Activated CD4-positive, alpha-beta T cell treated with anti-CD3 and anti-CD28 coated beads, Interleukin-2, amount 10 ng/mL, durations not matched to agents 24 days and 14 days (primary cell): ENCODE data around the gene RSBN1L. TPM values are rescaled to one million over a fixed set of nuclear protein-coding genes. Genes with fewer than 3 reads are reported as not detected.
"Not testable (repeated sequence)": the region's sequence is repeated elsewhere in the genome, so short reads cannot be mapped to it uniquely, and the experiment has no call there.

Experiments used
- DNase-seq: peaks from one replicate; pipeline ENCODE4 v3.0.0; 2022
- H3K27ac Mint-ChIP-seq: one replicate; pipeline ENCODE4 v1.8.0; 2022; ENCODE audit warnings: mild to moderate bottlenecking, mixed read lengths
- H3K27me3 Mint-ChIP-seq: one replicate; pipeline ENCODE4 v1.8.0; 2022; ENCODE audit warnings: mixed read lengths
- H3K36me3 Mint-ChIP-seq: one replicate; pipeline ENCODE4 v1.8.0; 2022; ENCODE audit warnings: low read depth, mild to moderate bottlenecking, mixed read lengths
- H3K4me1 Mint-ChIP-seq: one replicate; pipeline ENCODE4 v1.8.0; 2021; ENCODE audit warnings: mixed read lengths
- H3K4me3 Mint-ChIP-seq: one replicate; pipeline ENCODE4 v1.8.0; 2022; ENCODE audit warnings: mild to moderate bottlenecking, moderate library complexity, mixed read lengths
- H3K9me3 Mint-ChIP-seq: one replicate; pipeline ENCODE4 v1.8.0; 2021; ENCODE audit warnings: mixed read lengths
- intact Hi-C: fragments of 100-400 bp; cut with micrococcal nuclease; formaldehyde crosslinking; loops from one replicate; pipeline ENCODE4 v1.15.1; 2023
- total RNA-seq: library from RNA; stranded (reverse); gene quantifications from 2 replicates; pipeline ENCODE4 v1.2.3, GENCODE V29; 2022

The RSBN1L gene
- total RNA-seq, 1 donor from 2014 or later, result 31.3 TPM

DNA sequence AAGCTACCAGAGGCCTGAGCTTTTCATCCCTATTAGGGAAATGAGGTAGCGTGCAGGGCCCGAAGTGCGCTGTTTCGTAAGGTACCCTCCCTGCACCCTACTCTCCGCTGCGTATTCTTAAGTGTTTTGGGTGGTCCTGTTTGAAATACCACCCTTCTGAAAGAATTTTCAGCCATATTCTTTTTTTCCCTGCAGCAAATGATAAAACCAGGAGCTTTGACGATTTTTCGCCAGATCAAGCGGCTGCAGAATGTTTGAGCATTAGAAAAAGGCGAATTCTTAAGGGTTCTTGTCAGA, 1.2 kb downstream of the RSBN1L start:
- peaks cover 37% of the 10 kb centered on the region for H3K4me1 Mint-ChIP-seq
- H3K27me3 Mint-ChIP-seq, result no peaks in the 10 kb centered on the region
- H3K27ac Mint-ChIP-seq, result peak overlapping the region; percentile 84
- peak overlapping the region; percentile 93 for H3K4me3 Mint-ChIP-seq
- DNase-seq, result no peak
- H3K36me3 Mint-ChIP-seq, result peaks cover 28% of the 10 kb centered on the region
- intact Hi-C loops, result loop anchor here (1.0 kb wide), 1 partner anchor 62 kb away; no protein-coding TSS in a partner anchor
- no peaks in the 10 kb centered on the region for H3K9me3 Mint-ChIP-seq

DNA sequence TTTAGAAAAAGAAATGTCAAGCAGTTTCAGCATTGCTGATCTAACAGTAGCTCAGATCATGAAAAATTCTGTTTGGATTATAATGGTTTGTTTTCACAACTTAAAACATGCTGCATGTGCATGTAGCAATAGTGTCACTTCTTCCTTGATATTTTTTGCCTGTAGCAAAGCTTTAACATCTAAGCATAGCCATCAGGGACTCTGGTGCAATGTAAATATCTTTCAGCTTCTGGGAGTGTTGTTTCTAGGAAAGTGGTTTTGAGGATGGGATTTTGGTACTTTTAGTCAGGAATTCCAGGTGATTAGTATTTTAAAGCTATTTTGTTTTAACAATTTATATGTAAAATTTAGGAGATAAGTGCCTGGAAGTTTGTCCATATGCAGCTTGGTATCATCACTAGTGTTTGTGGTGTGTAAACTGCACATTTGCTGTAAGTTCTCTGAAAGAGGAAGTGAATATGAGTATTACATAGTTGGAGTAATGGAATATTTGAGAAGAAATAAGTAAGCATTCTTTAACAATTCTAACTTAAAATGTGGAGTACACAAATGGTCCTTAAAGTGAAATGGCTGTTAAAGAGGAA, 1.9 kb downstream of the RSBN1L start:
- Mint-ChIP-seq H3K27me3 (no peaks in the 10 kb centered on the region), H3K4me3 (peak overlapping the region; percentile 93), H3K9me3 (no peaks in the 10 kb centered on the region), H3K4me1 (peaks cover 40% of the 10 kb centered on the region), H3K36me3 (peaks cover 28% of the 10 kb centered on the region), H3K27ac (peak overlapping the region; percentile 84)
- no peak for DNase-seq
- intact Hi-C loops, result no loop called here

- Mint-ChIP-seq H3K36me3 (peaks cover 26% of the 10 kb centered on the region), H3K4me1 (peaks cover 37% of the 10 kb centered on the region), H3K4me3 (peak overlapping the region; percentile 93), H3K27ac (no peak overlapping the region), H3K9me3 (no peaks in the 10 kb centered on the region), H3K27me3 (no peaks in the 10 kb centered on the region)
- intact Hi-C loops, result no loop called here
- no peak for DNase-seq
Observed at GRCh38 chr7:77699056-77699455, 2.8 kb downstream of the RSBN1L start.

GRCh38 chr7:77702513-77702912, 6.3 kb downstream of the RSBN1L start:
- DNase-seq, result no peak
- Mint-ChIP-seq H3K27me3 (no peaks in the 10 kb centered on the region), H3K36me3 (peaks cover 25% of the 10 kb centered on the region), H3K4me3 (no peak overlapping the region), H3K4me1 (peaks cover 31% of the 10 kb centered on the region), H3K27ac (peak overlapping the region; percentile 6), H3K9me3 (no peaks in the 10 kb centered on the region)
- intact Hi-C loops, result no loop called here

- H3K27ac Mint-ChIP-seq, result no peak overlapping the region
- DNase-seq, result no peak
- intact Hi-C loops, result no loop called here
- peaks cover 32% of the 10 kb centered on the region for H3K4me1 Mint-ChIP-seq
- H3K27me3 Mint-ChIP-seq, result no peaks in the 10 kb centered on the region
- peaks cover 26% of the 10 kb centered on the region for H3K36me3 Mint-ChIP-seq
- no peaks in the 10 kb centered on the region for H3K9me3 Mint-ChIP-seq
- H3K4me3 Mint-ChIP-seq, result no peak overlapping the region
Observed at GRCh38 chr7:77702968-77703472, 6.8 kb downstream of the RSBN1L start.

DNA sequence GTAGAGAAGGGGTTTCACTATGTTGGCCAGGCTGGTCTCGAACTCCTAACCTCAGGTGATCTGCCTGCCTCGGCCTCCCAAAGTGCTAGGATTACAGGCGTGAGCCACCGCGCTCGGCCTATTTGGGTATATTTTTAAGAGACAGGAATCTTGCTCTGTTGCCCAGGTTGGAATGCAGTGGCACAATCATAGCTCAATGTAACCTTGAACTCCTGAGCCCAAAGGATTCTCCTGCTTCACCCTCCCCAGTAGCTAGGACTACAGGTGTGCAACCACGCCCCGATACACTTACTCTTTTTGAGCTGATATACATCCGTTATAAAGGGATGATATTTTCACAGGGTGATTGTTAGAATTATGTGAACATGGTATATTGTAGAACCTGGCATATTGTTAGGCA, 7.4 kb downstream of the RSBN1L start:
- H3K9me3 Mint-ChIP-seq, H3K27ac Mint-ChIP-seq, intact Hi-C loops, H3K4me3 Mint-ChIP-seq, H3K27me3 Mint-ChIP-seq, DNase-seq: not testable (repeated sequence)
- H3K4me1 Mint-ChIP-seq, result peaks cover 32% of the 10 kb centered on the region
- H3K36me3 Mint-ChIP-seq, result peaks cover 28% of the 10 kb centered on the region

GRCh38 chr7:77707504-77707992, 11.3 kb downstream of the RSBN1L start:
- Mint-ChIP-seq H3K27ac (no peak overlapping the region), H3K9me3 (no peaks in the 10 kb centered on the region), H3K36me3 (peaks cover 21% of the 10 kb centered on the region), H3K27me3 (no peaks in the 10 kb centered on the region), H3K4me3 (no peak overlapping the region), H3K4me1 (peaks cover 22% of the 10 kb centered on the region)
- intact Hi-C loops, result no loop called here
- DNase-seq, result no peak

- H3K27ac Mint-ChIP-seq, result no peak overlapping the region
- H3K36me3 Mint-ChIP-seq, result peaks cover 23% of the 10 kb centered on the region
- H3K9me3 Mint-ChIP-seq, result no peaks in the 10 kb centered on the region
- peaks cover 19% of the 10 kb centered on the region for H3K4me1 Mint-ChIP-seq
- intact Hi-C loops, result no loop called here
- H3K27me3 Mint-ChIP-seq, result no peaks in the 10 kb centered on the region
- DNase-seq, result no peak
- H3K4me3 Mint-ChIP-seq, result no peak overlapping the region
Observed at GRCh38 chr7:77710067-77710466, 13.8 kb downstream of the RSBN1L start.

DNA sequence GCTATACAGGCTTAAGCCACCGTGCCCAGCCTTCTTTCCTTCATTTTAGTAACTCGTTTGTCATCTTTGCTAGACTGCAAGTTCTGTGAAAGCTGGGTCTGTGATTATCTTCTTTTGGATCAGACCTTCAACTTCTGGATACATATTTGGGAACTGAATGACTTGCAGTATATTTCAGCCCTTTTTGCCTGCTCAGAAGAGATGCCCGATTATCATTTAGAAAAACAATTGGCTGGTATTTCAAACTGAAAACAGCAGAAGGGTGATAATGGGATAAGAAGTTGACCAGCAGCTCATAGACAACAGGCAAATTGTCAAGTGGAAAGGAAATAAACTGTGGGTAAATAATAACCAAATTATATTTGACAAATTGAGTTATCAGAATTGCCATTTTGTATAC, 14.6 kb downstream of the RSBN1L start:
- Mint-ChIP-seq H3K27ac (no peak overlapping the region), H3K9me3 (no peaks in the 10 kb centered on the region), H3K4me1 (peaks cover 22% of the 10 kb centered on the region), H3K27me3 (no peaks in the 10 kb centered on the region), H3K4me3 (no peak overlapping the region), H3K36me3 (peaks cover 21% of the 10 kb centered on the region)
- intact Hi-C loops, result no loop called here
- DNase-seq, result no peak

DNA sequence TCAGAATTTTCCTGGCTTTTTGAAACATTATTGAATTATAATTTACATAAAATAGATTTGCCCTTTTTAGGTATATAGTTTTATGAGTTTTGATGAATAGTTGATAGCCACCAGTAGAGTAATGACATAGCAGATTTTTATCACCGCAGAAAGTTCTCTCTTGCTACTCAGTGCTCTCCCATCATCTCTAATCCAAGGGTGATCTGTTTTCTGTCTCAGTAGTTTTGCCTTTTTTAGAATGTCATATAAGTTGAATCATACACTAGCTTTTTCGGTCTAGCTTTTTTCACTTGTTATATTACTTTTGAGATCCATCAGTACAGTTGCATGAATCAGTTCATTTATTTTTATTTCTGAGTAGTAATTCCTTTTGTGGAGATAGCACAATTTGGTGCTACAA, 17.9 kb downstream of the RSBN1L start:
- intact Hi-C loops, result no loop called here
- Mint-ChIP-seq H3K36me3 (peaks cover 14% of the 10 kb centered on the region), H3K9me3 (no peaks in the 10 kb centered on the region), H3K4me3 (no peak overlapping the region), H3K4me1 (peaks cover 22% of the 10 kb centered on the region), H3K27ac (no peak overlapping the region), H3K27me3 (no peaks in the 10 kb centered on the region)
- DNase-seq, result no peak

DNA sequence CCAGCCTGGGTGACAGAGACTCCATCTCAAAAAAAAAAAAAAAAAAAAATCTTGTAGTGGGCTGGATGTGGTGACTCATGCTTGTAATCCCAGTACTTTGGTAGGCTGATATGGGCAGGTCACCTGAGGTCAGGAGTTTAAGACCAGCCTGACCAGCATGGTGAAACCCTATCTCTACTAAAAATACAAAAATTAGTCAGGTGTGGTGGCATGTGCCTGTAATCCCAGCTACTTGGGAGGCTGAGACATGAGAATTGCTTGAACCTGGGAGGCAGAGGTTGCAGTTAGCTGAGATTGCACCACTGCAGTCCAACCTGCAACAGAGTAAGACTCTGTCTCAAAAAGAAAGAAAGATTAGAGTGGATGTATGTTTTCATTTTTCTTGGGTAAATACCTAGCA, 18.7 kb downstream of the RSBN1L start:
- DNase-seq, H3K4me3 Mint-ChIP-seq, intact Hi-C loops, H3K9me3 Mint-ChIP-seq, H3K27ac Mint-ChIP-seq, H3K27me3 Mint-ChIP-seq: not testable (repeated sequence)
- Mint-ChIP-seq H3K4me1 (peaks cover 21% of the 10 kb centered on the region), H3K36me3 (peaks cover 13% of the 10 kb centered on the region)

DNA sequence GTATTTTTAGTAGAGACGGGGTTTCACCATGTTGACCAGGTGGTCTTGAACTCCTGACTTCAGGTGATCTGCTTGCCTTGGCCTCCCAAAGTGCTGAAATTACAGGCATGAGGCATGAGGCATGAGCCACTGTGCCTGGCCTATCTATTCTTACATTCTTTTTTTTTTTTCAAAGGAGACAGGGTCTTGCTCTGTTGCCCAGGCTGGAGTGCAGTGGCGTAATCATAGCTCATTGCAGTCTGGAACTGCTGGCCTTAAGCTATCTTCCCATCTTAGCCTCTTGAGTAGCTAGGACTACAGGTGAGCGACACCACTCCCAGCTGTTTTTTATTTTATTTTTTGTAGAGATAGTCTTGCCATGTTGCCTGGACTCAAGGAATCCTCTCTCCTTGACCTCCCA, 20.5 kb downstream of the RSBN1L start:
- intact Hi-C loops, result no loop called here

GRCh38 chr7:77717566-77717965, 21.3 kb downstream of the RSBN1L start:
- H3K9me3 Mint-ChIP-seq, H3K27ac Mint-ChIP-seq, H3K4me3 Mint-ChIP-seq, intact Hi-C loops, H3K27me3 Mint-ChIP-seq, H3K36me3 Mint-ChIP-seq: not testable (repeated sequence)
- DNase-seq, result peak; percentile 41
- H3K4me1 Mint-ChIP-seq, result peaks cover 16% of the 10 kb centered on the region

More for the DNA sequence above, 20.5 kb downstream of the RSBN1L start:
- H3K4me1 Mint-ChIP-seq, result peaks cover 16% of the 10 kb centered on the region
- DNase-seq, result no peak
- no peak overlapping the region for H3K4me3 Mint-ChIP-seq
- H3K27me3 Mint-ChIP-seq, result no peaks in the 10 kb centered on the region
- H3K36me3 Mint-ChIP-seq, result peaks cover 4% of the 10 kb centered on the region
- no peaks in the 10 kb centered on the region for H3K9me3 Mint-ChIP-seq
- H3K27ac Mint-ChIP-seq, result no peak overlapping the region

DNA sequence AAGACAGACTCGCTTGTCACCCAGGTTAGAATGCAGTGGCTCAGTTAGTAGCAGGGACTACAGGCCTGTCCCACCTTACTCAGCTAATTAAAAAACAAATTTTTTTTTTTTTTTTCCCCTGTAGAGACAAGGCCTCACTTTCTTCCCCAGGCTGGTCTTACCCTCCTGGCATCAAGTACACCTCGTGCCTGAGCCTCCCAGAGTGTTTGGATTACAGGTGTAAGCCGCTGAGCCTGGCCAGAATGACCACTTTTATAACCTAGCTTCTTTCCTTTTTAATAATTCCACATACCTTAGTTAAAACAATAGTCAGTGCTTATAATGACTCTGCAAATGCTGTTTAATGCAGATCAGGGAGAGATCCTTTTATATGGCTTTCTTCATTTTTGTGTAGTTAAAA, 31.3 kb downstream of the RSBN1L start:
- intact Hi-C loops, result no loop called here
- Mint-ChIP-seq H3K9me3 (no peaks in the 10 kb centered on the region), H3K4me3 (peak overlapping the region; percentile 31), H3K27me3 (no peaks in the 10 kb centered on the region), H3K36me3 (peaks cover 9% of the 10 kb centered on the region), H3K4me1 (peaks cover 19% of the 10 kb centered on the region), H3K27ac (no peak overlapping the region)
- no peak for DNase-seq
